H1 (cell line): ENCODE results near the gene GXYLT2. TPM values are rescaled to one million over a fixed set of nuclear protein-coding genes. Genes with fewer than 3 reads are reported as not detected.

Source experiments
- CTCF ChIA-PET: fragments of 300-600 bp; sonication (Branson Sonifier 250); formaldehyde crosslinking; loops from one replicate; lab custom pipeline; 2021; ENCODE audit not compliant: partially characterized antibody; lab: Charles Lee
- POLR2A ChIA-PET: fragments of 300-600 bp; sonication (Branson Sonifier 250); formaldehyde crosslinking; loops from one replicate; lab custom pipeline; 2021; ENCODE audit warnings: inconsistent platforms; ENCODE audit not compliant: partially characterized antibody; lab: Charles Lee
- DNase-seq, 2 experiments: peaks; one replicate each; pipeline versions ENCODE4 v3.0.0 to v3.0.0-alpha.2; 2010 to 2022; ENCODE audit warnings: low spot score in 2 of 2, low read depth in 1 of 2, mixed read lengths in 1 of 2
- FAIRE-seq: peaks from 2 replicates; lab custom pipeline; 2011; peaks lifted over from hg19 to GRCh38; lab: Jason Lieb, UNC
- H2AFZ ChIP-seq: 2 replicates; pipeline ENCODE4 v1.8.1; 2012; ENCODE audit warnings: low read length, inconsistent platforms
- H2AK5ac ChIP-seq: 2 replicates; pipeline ENCODE4 v1.6.1; 2013; ENCODE audit warnings: low read depth, low read length
- H2BK120ac ChIP-seq: replicated peaks from 2 replicates; pipeline ENCODE3; 2013; ENCODE audit warnings: low read depth, low read length, inconsistent platforms
- H2BK12ac ChIP-seq: 2 replicates; pipeline ENCODE4 v1.6.1; 2013; ENCODE audit warnings: low read depth, low read length
- H2BK15ac ChIP-seq: 2 replicates; pipeline ENCODE4 v1.6.1; 2013; ENCODE audit warnings: low read length
- H2BK20ac ChIP-seq: 2 replicates; pipeline ENCODE4 v1.6.1; 2013; ENCODE audit warnings: low read length
- H2BK5ac ChIP-seq: 2 replicates; pipeline ENCODE4 v1.6.1; 2013; ENCODE audit warnings: low read depth, low read length
- H3K14ac ChIP-seq: 2 replicates; pipeline ENCODE4 v1.6.1; 2013; ENCODE audit warnings: inconsistent platforms; ENCODE audit not compliant: insufficient read length
- H3K18ac ChIP-seq: 2 replicates; pipeline ENCODE4 v1.6.1; 2013; ENCODE audit warnings: low read length; ENCODE audit errors: extremely low read depth
- H3K23ac ChIP-seq: 2 replicates; pipeline ENCODE4 v1.6.1; 2013; ENCODE audit warnings: inconsistent platforms; ENCODE audit not compliant: insufficient read length
- H3K23me2 ChIP-seq: 2 replicates; pipeline ENCODE4 v1.6.1; 2013; ENCODE audit warnings: low read depth, low read length
- H3K27ac ChIP-seq: 2 replicates; pipeline ENCODE4 v1.6.1; 2011; ENCODE audit warnings: low read depth, low read length, inconsistent platforms
- H3K27me3 ChIP-seq, 4 experiments: replicated peaks in 1 of 4; 1 replicate in 1 of 4; 2 replicates in 3 of 4; pipeline versions ENCODE4 v1.6.1 to v1.8.1; 2011 to 2013; ENCODE audit warnings: low read length in 3 of 4, mild to moderate bottlenecking in 3 of 4, inconsistent platforms in 2 of 4, mixed read lengths in 2 of 4, moderate library complexity in 1 of 4; ENCODE audit not compliant: control insufficient read depth in 3 of 4, insufficient read depth in 3 of 4; ENCODE audit errors: extremely low read depth in 1 of 4
- H3K36me3 ChIP-seq, 4 experiments: 2 replicates each; pipeline versions ENCODE4 v1.6.1 to v1.8.1; 2011 to 2013; ENCODE audit warnings: mild to moderate bottlenecking in 4 of 4, low read length in 3 of 4, moderate library complexity in 2 of 4, control low read depth in 1 of 4, inconsistent platforms in 1 of 4; ENCODE audit not compliant: insufficient read depth in 4 of 4, control insufficient read depth in 2 of 4
- H3K4ac ChIP-seq: replicated peaks from 2 replicates; pipeline ENCODE3; 2013; ENCODE audit warnings: low read length, low read depth, mixed read lengths, inconsistent platforms; ENCODE audit not compliant: insufficient read length
- H3K4me1 ChIP-seq, 4 experiments: replicated peaks in 1 of 4; 1 replicate in 1 of 4; 2 replicates in 3 of 4; pipeline versions ENCODE4 v1.6.1 to v1.8.1; 2011 to 2013; ENCODE audit warnings: low read length in 3 of 4, inconsistent platforms in 2 of 4, mixed read lengths in 1 of 4; ENCODE audit not compliant: insufficient read depth in 4 of 4, control insufficient read depth in 3 of 4
- H3K4me2 ChIP-seq, 2 experiments: 2 replicates each; pipeline versions ENCODE4 v1.6.1 to v1.8.1; 2011 to 2013; ENCODE audit warnings: low read depth in 2 of 2, low read length in 2 of 2, control low read depth in 1 of 2, inconsistent platforms in 1 of 2, mild to moderate bottlenecking in 1 of 2; ENCODE audit not compliant: insufficient read depth in 1 of 2
- H3K4me3 ChIP-seq, 4 experiments: fragments of 200-600, 300-600 bp in 1 of 4; sonication (generic), shearing (Covaris generic), sonication (Bioruptor Twin) in 1 of 4; 2 replicates each; pipeline versions ENCODE4 v1.5.1 to v1.8.1; 2011 to 2016; ENCODE audit warnings: low read length in 4 of 4, low read depth in 3 of 4, control low read depth in 2 of 4, inconsistent platforms in 2 of 4, mild to moderate bottlenecking in 2 of 4, mixed read lengths in 1 of 4, moderate library complexity in 1 of 4; ENCODE audit not compliant: insufficient read depth in 2 of 4; ENCODE audit errors: extremely low read depth in 1 of 4
- H3K56ac ChIP-seq: replicated peaks from 2 replicates; pipeline ENCODE3; 2013; ENCODE audit warnings: low read depth, mild to moderate bottlenecking, mixed read lengths, low read length, inconsistent platforms; ENCODE audit not compliant: insufficient read length
- H3K79me1 ChIP-seq: 2 replicates; pipeline ENCODE4 v1.6.1; 2013; ENCODE audit warnings: low read depth, low read length, control low read depth
- H3K79me2 ChIP-seq, 2 experiments: 2 replicates each; pipeline versions ENCODE4 v1.6.1 to v1.8.1; 2012 to 2013; ENCODE audit warnings: low read length in 2 of 2, mild to moderate bottlenecking in 2 of 2, inconsistent platforms in 1 of 2; ENCODE audit not compliant: insufficient read depth in 2 of 2, control insufficient read depth in 1 of 2
- H3K9ac ChIP-seq, 4 experiments: replicated peaks in 1 of 4; 1 replicate in 1 of 4; 2 replicates in 3 of 4; pipeline versions ENCODE4 v1.6.1 to v1.8.1; 2011 to 2013; ENCODE audit warnings: low read depth in 3 of 4, low read length in 3 of 4, control low read depth in 2 of 4, mild to moderate bottlenecking in 2 of 4, moderate library complexity in 2 of 4, inconsistent platforms in 1 of 4; ENCODE audit errors: extremely low read depth in 1 of 4
- H3K9me3 ChIP-seq, 2 experiments: 2 replicates each; pipeline versions ENCODE4 v1.6.1 to v1.8.1; 2012 to 2013; ENCODE audit warnings: mild to moderate bottlenecking in 2 of 2, moderate library complexity in 2 of 2, control low read depth in 1 of 2, inconsistent platforms in 1 of 2, low read depth in 1 of 2, low read length in 1 of 2, mixed read lengths in 1 of 2; ENCODE audit not compliant: insufficient read depth in 2 of 2
- H4K20me1 ChIP-seq, 2 experiments: replicated peaks in 1 of 2; 2 replicates each; pipeline versions ENCODE3 to v1.8.1; 2011 to 2013; ENCODE audit warnings: inconsistent platforms in 2 of 2, low read length in 2 of 2, mild to moderate bottlenecking in 1 of 2; ENCODE audit not compliant: insufficient read depth in 2 of 2, control insufficient read depth in 1 of 2
- H4K5ac ChIP-seq: 2 replicates; pipeline ENCODE4 v1.6.1; 2013; ENCODE audit warnings: low read length, low read depth, mixed read lengths, inconsistent platforms; ENCODE audit not compliant: insufficient read length
- H4K8ac ChIP-seq: 2 replicates; pipeline ENCODE4 v1.8.0; 2013; ENCODE audit warnings: mild to moderate bottlenecking, moderate library complexity, low read length, inconsistent platforms; ENCODE audit not compliant: insufficient read depth; ENCODE audit errors: extremely low read depth
- H4K91ac ChIP-seq: replicated peaks from 2 replicates; pipeline ENCODE3; 2013; ENCODE audit warnings: low read length, mixed read lengths, inconsistent platforms; ENCODE audit not compliant: insufficient read length
- CHD2 ChIP-seq: IDR thresholded peaks from 2 replicates; pipeline ENCODE4 v1.6.1; 2012; ENCODE audit warnings: low read length, improper control_type of control experiment
- CREB1 ChIP-seq: IDR thresholded peaks from 2 replicates; pipeline ENCODE4 v1.6.1; 2012; ENCODE audit warnings: inconsistent platforms
- HDAC2 ChIP-seq, 2 experiments: fragments of 300-600 bp in 1 of 2; sonication (generic) in 1 of 2; IDR thresholded peaks; 2 replicates each; pipeline ENCODE4 v1.6.1; 2011 to 2012; ENCODE audit warnings: low read depth in 2 of 2, low read length in 2 of 2, mild to moderate bottlenecking in 2 of 2, moderate library complexity in 2 of 2, borderline replicate concordance in 1 of 2, inconsistent platforms in 1 of 2
- MAX ChIP-seq: IDR thresholded peaks from 2 replicates; pipeline ENCODE4 v1.6.1; 2012; ENCODE audit warnings: inconsistent platforms
- SIRT6 ChIP-seq: IDR thresholded peaks from one replicate; pipeline ENCODE4 v1.7.1; 2012; ENCODE audit warnings: low read length, inconsistent platforms
- WGBS, 2 experiments: shearing (Covaris generic) in 1 of 2; methylation state at CpG; one replicate each; pipeline versions ENCODE4 v1.1.6 to v1.1.7; 2013 to 2015; ENCODE audit warnings: low lambda C conversion rate in 2 of 2, mixed read lengths in 2 of 2, inconsistent platforms in 1 of 2, low coverage in 1 of 2, missing lambda C conversion rate in 1 of 2; ENCODE audit not compliant: insufficient replicate concordance in 2 of 2, insufficient coverage in 1 of 2, insufficient read length in 1 of 2; ENCODE audit errors: extremely low coverage in 1 of 2, missing lambda C conversion rate in 1 of 2; 5-methylcytosine and 5-hydroxymethylcytosine counted together
- polyA plus RNA-seq, 7 experiments: library from polyadenylated mRNA; depleted of rRNA in 3 of 7; stranded (reverse) in 5 of 7; unstranded in 2 of 7; fragments of >200 nt in 5 of 7; fragments of 200-250 nt in 2 of 7; gene quantifications; 1 replicate in 5 of 7; 2 replicates in 1 of 7; 4 replicates in 1 of 7; pipeline versions ENCODE4 v1.2.1 to v1.2.3, GENCODE V29; 2011 to 2013; ENCODE audit warnings: missing spikeins in 2 of 7, mixed read lengths in 2 of 7
- total RNA-seq: library from RNA; stranded (reverse); fragmentation: NEBNext Ultra II Directional; extraction: Animal tissue kit (Norgen Biotek cat#: 25700); gene quantifications from 2 replicates; pipeline ENCODE4 v1.2.1, GENCODE V29; 2021

The GXYLT2 gene
- total and polyA plus RNA-seq, 2 of the 8 experiments (the other 6 are each of a cell fraction or from before 2014, with no cell fraction given) = 1.8 to 5.6 TPM

GRCh38 chr3:72907131-72907711 is 19.4 kb downstream of the GXYLT2 start:
- Histone ChIP-seq H2BK20ac (no peak overlapping the region), H2BK120ac (no peak overlapping the region), H3K36me3 (no peaks in the 10 kb centered on the region; a peak in 1 of 8 replicates), H3K27me3 (no peaks in the 10 kb centered on the region), H3K79me2 (no peaks in the 10 kb centered on the region), H3K4me1 (peaks cover 0 to 2% (median 0%) of the 10 kb centered on the region in 4 experiments; a peak in 1 of 7 replicates), H3K4ac (no peak overlapping the region), H3K23me2 (no peaks in the 10 kb centered on the region), H3K14ac (no peak overlapping the region), H2AFZ (no peak overlapping the region), H3K4me2 (no peak overlapping the region), H3K79me1 (no peaks in the 10 kb centered on the region), H4K20me1 (no peaks in the 10 kb centered on the region), H3K9ac (no peak overlapping the region), H3K4me3 (no peak overlapping the region), H3K27ac (no peak overlapping the region), H4K8ac (no peak overlapping the region), H3K18ac (no peak overlapping the region), H3K56ac (no peak overlapping the region), H2BK15ac (no peak overlapping the region), H3K23ac (no peak overlapping the region), H4K5ac (no peak overlapping the region), H2BK12ac (no peak overlapping the region), H2AK5ac (no peak overlapping the region), H4K91ac (no peak overlapping the region), H2BK5ac (no peak overlapping the region), H3K9me3 (no peaks in the 10 kb centered on the region)
- DNase-seq (no peak), FAIRE-seq (no peak)
- ChIA-PET POLR2A (no interaction called here), CTCF (interaction anchor here (2.0 kb wide), 1 partner anchor 149 kb away, joined by 5 read pairs; no protein-coding TSS in a partner anchor)
- WGBS, 2 experiments = 92% methylated on average over 4 of the region's 4 CpGs; no CpG with 5 or more reads in 1 of the 2 experiments
- no peak for TF ChIP-seq CHD2
- TF ChIP-seq MAX = no peak
- no peak for TF ChIP-seq HDAC2 (IDR thresholded peaks at IDR 0.05; ENCODE audit: borderline replicate concordance in 1 of 2, low read depth in 2 of 2, low read length in 2 of 2)
- no peak for TF ChIP-seq SIRT6
- no peak for TF ChIP-seq CREB1
